Measurements from ENCODE around the gene ISLR.

DNA sequence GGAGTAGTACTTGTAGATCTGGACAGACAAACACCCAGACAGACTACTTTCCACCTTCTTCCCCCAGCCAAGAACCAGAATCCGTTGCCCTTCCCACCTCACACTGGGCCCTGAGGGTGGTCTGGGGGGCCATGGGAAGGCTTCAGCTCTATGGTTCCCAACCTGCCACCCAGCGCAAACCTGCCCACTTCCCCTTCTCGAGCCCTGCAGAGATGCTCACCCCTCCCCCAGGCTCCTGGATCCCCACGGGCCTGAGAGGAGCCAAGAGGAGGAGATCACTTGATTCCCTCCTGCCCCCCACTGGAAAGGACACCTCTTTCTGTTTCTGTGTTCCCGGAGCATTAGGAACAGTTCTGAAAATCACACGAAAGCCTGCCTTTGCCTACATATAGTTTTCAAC is 20.4 kb downstream of the ISLR start:
- TF ChIP-seq EZH2phosphoT487 (IDR thresholded peaks at IDR 0.05; ENCODE audit: insufficient read depth, low read depth) (no peak), EZH2 (IDR thresholded peaks at IDR 0.05; ENCODE audit: insufficient read depth, poor library complexity, severe bottlenecking) (no peak)
